GM12878 (cell line): ENCODE data around the gene FANK1. TPM values are rescaled to one million over a fixed set of nuclear protein-coding genes. Genes with fewer than 3 reads are reported as not detected.

ENCODE experiments used
- ATAC-seq: fragments of 200-7000 bp; cut with Tn5 transposase; 3 replicates; pipeline ENCODE4 v1.9.1; 2020; ENCODE audit warnings: mild to moderate bottlenecking, moderate library complexity
- BruUV-seq: library from RNA; stranded (reverse); fragments of 400-500 nt; replicated peaks from 2 replicates; lab custom pipeline; 2021; lab: Mats Ljungman, UMichigan
- CTCF ChIA-PET: fragments of 300-600 bp; sonication (Branson Sonifier 250); formaldehyde crosslinking; extraction: SDS; loops from one replicate; lab custom pipeline; 2021; ENCODE audit warnings: inconsistent platforms; lab: Yijun Ruan, JAX
- POLR2A ChIA-PET: fragments of 350-600 bp; formaldehyde crosslinking; extraction: SDS; loops from one replicate; lab custom pipeline; 2021; ENCODE audit warnings: inconsistent platforms; lab: Charles Lee
- RAD21 ChIA-PET: fragments of 300-600 bp; sonication (Branson Sonifier 250); formaldehyde crosslinking; loops from one replicate; lab custom pipeline; 2023; ENCODE audit warnings: antibody characterized with exemption; ENCODE audit not compliant: unreplicated experiment; lab: Charles Lee
- SMC1A ChIA-PET: fragments of 300-600 bp; sonication (Branson Sonifier 250); formaldehyde crosslinking; loops from one replicate; lab custom pipeline; 2023; ENCODE audit not compliant: unreplicated experiment, uncharacterized antibody; lab: Charles Lee
- DNase-seq: peaks from one replicate; pipeline ENCODE4 v3.0.0-alpha.2; 2011; ENCODE audit warnings: low read depth, low spot score
- FAIRE-seq: peaks from 3 replicates; lab custom pipeline; 2011; peaks lifted over from hg19 to GRCh38; lab: Jason Lieb, UNC
- H2AFZ ChIP-seq: 2 replicates; pipeline ENCODE4 v1.6.0; 2011; ENCODE audit warnings: low read depth, low read length, control low read depth; ENCODE audit not compliant: control insufficient read depth
- H3K27ac ChIP-seq: 2 replicates; pipeline ENCODE4 v1.5.1; 2011; ENCODE audit warnings: control low read depth; ENCODE audit not compliant: control insufficient read depth, insufficient read depth
- H3K27me3 ChIP-seq, 2 experiments: replicated peaks in 1 of 2; 2 replicates each; pipeline versions ENCODE4 v1.6.0 to v1.6.1; 2011; ENCODE audit warnings: low read length in 1 of 2; ENCODE audit not compliant: control insufficient read depth in 2 of 2, insufficient read depth in 2 of 2
- H3K36me3 ChIP-seq, 2 experiments: 2 replicates each; pipeline ENCODE4 v1.5.1; 2011; ENCODE audit warnings: low read length in 1 of 2; ENCODE audit not compliant: control insufficient read depth in 2 of 2, insufficient read depth in 2 of 2
- H3K4me1 ChIP-seq: 2 replicates; pipeline ENCODE4 v1.6.1; 2011; ENCODE audit warnings: mild to moderate bottlenecking, low read length, moderate library complexity, mixed read lengths; ENCODE audit not compliant: control insufficient read depth, insufficient read depth
- H3K4me2 ChIP-seq: 2 replicates; pipeline ENCODE4 v1.6.0; 2011; ENCODE audit warnings: control low read depth; ENCODE audit not compliant: control insufficient read depth, insufficient read depth
- H3K4me3 ChIP-seq: fragments of 200-600 bp; sonication (generic); 2 replicates; pipeline ENCODE4 v1.5.1; 2016
- H3K79me2 ChIP-seq: 2 replicates; pipeline ENCODE4 v1.6.0; 2011; ENCODE audit warnings: low read length; ENCODE audit not compliant: control insufficient read depth, insufficient read depth
- H3K9ac ChIP-seq: 2 replicates; pipeline ENCODE4 v1.8.0; 2011; ENCODE audit warnings: low read length, control low read depth, mixed read lengths; ENCODE audit not compliant: control insufficient read depth, insufficient read depth
- H3K9me3 ChIP-seq: replicated peaks from 3 replicates; pipeline ENCODE4 v1.5.1; 2011; ENCODE audit warnings: mild to moderate bottlenecking, low read length; ENCODE audit not compliant: control insufficient read depth, insufficient read depth
- H4K20me1 ChIP-seq: 2 replicates; pipeline ENCODE4 v1.6.0; 2011; ENCODE audit not compliant: control insufficient read depth, insufficient read depth
- DPF2 ChIP-seq: fragments of 450-650 bp; IDR thresholded peaks from 2 replicates; pipeline ENCODE4 v1.6.1; 2017; ENCODE audit warnings: mild to moderate bottlenecking
- FOXM1 ChIP-seq: IDR thresholded peaks from 2 replicates; pipeline ENCODE4 v1.6.1; 2012; ENCODE audit warnings: low read depth, mild to moderate bottlenecking, inconsistent platforms, low read length, moderate library complexity
- IRF4 ChIP-seq: IDR thresholded peaks from 2 replicates; pipeline ENCODE4 v1.6.1; 2011; ENCODE audit warnings: low read depth, low read length
- NBN ChIP-seq: fragments of 450-650 bp; IDR thresholded peaks from 2 replicates; pipeline ENCODE4 v1.6.1; 2016
- PML ChIP-seq: IDR thresholded peaks from 2 replicates; pipeline ENCODE4 v1.6.1; 2012; ENCODE audit warnings: low read length, inconsistent platforms
- TCF3 ChIP-seq: IDR thresholded peaks from 2 replicates; pipeline ENCODE4 v1.6.1; 2012; ENCODE audit warnings: low read depth, mild to moderate bottlenecking, low read length, borderline replicate concordance; ENCODE audit not compliant: insufficient read depth
- TCF7 ChIP-seq: IDR thresholded peaks from 2 replicates; pipeline ENCODE4 v1.6.1; 2014; ENCODE audit warnings: antibody characterized with exemption, borderline replicate concordance
- ZNF24 ChIP-seq: fragments of 450-650 bp; IDR thresholded peaks from 2 replicates; pipeline ENCODE4 v1.6.1; 2017; ENCODE audit warnings: antibody characterized with exemption, mild to moderate bottlenecking
- WGBS: methylation state at CpG from one replicate; pipeline ENCODE4 v1.1.6; 2016; ENCODE audit warnings: low lambda C conversion rate; ENCODE audit not compliant: insufficient replicate concordance, insufficient coverage; ENCODE audit errors: missing lambda C conversion rate; 5-methylcytosine and 5-hydroxymethylcytosine counted together
- in situ Hi-C: fragments of 300-500 bp; cut with MboI; formaldehyde crosslinking; loops from 9 replicates; pipeline ENCODE4 v1.14.3; 2018; ENCODE audit warnings: mixed read lengths
- intact Hi-C: fragments of 100-400 bp; cut with micrococcal nuclease; formaldehyde crosslinking; loops from one replicate; pipeline ENCODE4 v1.14.2; 2022; ENCODE audit not compliant: unreplicated experiment
- polyA plus RNA-seq, 11 experiments: library from polyadenylated mRNA; depleted of rRNA in 4 of 11; unstranded in 6 of 11; stranded (reverse) in 5 of 11; fragments of >200 nt; fragmentation: Nextera tagmentation in 4 of 11; fragmentation: Illumina TruSeq in 1 of 11; extraction: Ambion mirVana in 4 of 11; extraction: Trizol in 1 of 11; gene quantifications; 1 replicate in 1 of 11; 2 replicates in 10 of 11; pipeline versions ENCODE4 v1.2.1 to v1.2.3, GENCODE V29; 2011 to 2016; ENCODE audit warnings: inconsistent platforms in 2 of 11, missing spikeins in 2 of 11, low read depth in 1 of 11
- total RNA-seq, 4 experiments: library from RNA; depleted of rRNA in 3 of 4; stranded (reverse); fragments of >200 nt in 3 of 4; fragmentation: Illumina TruSeq in 1 of 4; extraction: Trizol in 1 of 4; gene quantifications; 2 replicates each; pipeline versions ENCODE4 v1.2.1 to v1.2.3, GENCODE V29; 2013 to 2021
- TF ChIP-seq, protein P1 (sequence below), 3 experiments: IDR thresholded peaks in 2 of 3; conservative IDR thresholded peaks in 1 of 3; 2 replicates each; pipeline ENCODE4 v1.5.1; 2011; ENCODE audit warnings: low read depth in 3 of 3, low read length in 3 of 3, mild to moderate bottlenecking in 3 of 3, control low read depth in 2 of 3, moderate library complexity in 2 of 3, inconsistent platforms in 1 of 3, mixed read lengths in 1 of 3; ENCODE audit not compliant: control insufficient read depth in 2 of 3, insufficient read depth in 1 of 3; ENCODE audit errors: extremely low read depth in 1 of 3

FANK1 gene
- total and polyA plus RNA-seq, 10 of the 15 experiments (the other 5 are each of a cell fraction or from before 2014, with no cell fraction given) = 0.07 to 0.16 (median 0.13) TPM; not detected in 6

DNA sequence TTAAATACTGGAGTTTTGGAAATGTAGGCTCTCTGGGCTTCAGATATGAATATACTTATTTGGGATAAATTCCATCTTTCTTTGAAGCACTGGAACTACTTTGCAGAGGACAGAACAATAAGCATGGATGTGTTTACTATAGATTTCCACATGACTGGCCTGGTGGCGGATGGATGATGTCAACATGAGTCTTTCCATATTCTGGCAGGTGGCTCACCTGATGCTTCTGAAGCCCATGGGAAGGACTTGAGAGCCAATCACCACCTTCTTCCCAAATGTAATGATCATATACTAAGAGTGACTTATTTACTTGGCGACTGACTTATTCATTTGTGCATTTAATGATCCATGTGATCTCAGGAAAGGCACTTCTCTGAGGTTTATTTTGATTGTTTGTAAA is 110.5 kb downstream of the FANK1 start:
- Histone ChIP-seq H3K4me1 (no peaks in the 10 kb centered on the region), H3K27me3 (no peaks in the 10 kb centered on the region), H3K9me3 (no peaks in the 10 kb centered on the region), H3K36me3 (no peaks in the 10 kb centered on the region), H3K79me2 (no peaks in the 10 kb centered on the region), H4K20me1 (no peaks in the 10 kb centered on the region), H3K27ac (no peak overlapping the region), H3K9ac (no peak overlapping the region), H3K4me2 (no peak overlapping the region), H2AFZ (no peak overlapping the region), H3K4me3 (no peak overlapping the region)
- WGBS = 0% methylated on average over 2 of the region's 2 CpGs
- no peak for TF ChIP-seq FOXM1
- TF ChIP-seq DPF2 = no peak
- TF ChIP-seq PML = no peak
- no peak for TF ChIP-seq IRF4
- TF ChIP-seq, protein P1, sequence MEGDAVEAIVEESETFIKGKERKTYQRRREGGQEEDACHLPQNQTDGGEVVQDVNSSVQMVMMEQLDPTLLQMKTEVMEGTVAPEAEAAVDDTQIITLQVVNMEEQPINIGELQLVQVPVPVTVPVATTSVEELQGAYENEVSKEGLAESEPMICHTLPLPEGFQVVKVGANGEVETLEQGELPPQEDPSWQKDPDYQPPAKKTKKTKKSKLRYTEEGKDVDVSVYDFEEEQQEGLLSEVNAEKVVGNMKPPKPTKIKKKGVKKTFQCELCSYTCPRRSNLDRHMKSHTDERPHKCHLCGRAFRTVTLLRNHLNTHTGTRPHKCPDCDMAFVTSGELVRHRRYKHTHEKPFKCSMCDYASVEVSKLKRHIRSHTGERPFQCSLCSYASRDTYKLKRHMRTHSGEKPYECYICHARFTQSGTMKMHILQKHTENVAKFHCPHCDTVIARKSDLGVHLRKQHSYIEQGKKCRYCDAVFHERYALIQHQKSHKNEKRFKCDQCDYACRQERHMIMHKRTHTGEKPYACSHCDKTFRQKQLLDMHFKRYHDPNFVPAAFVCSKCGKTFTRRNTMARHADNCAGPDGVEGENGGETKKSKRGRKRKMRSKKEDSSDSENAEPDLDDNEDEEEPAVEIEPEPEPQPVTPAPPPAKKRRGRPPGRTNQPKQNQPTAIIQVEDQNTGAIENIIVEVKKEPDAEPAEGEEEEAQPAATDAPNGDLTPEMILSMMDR (IDR thresholded peaks at IDR 0.05 in 2 of 3, conservative IDR thresholded peaks at IDR 0.05 in 1 of 3; ENCODE audit: control insufficient read depth in 2 of 3, extremely low read depth in 1 of 3, insufficient read depth in 1 of 3, low read depth in 3 of 3, low read length in 3 of 3) = no peak
- no peak for TF ChIP-seq ZNF24
- TF ChIP-seq NBN = no peak
- no peak for TF ChIP-seq TCF3
- no peak for TF ChIP-seq TCF7
- FAIRE-seq (no peak), ATAC-seq (no peak), DNase-seq (no peak)
- in situ Hi-C loops = no loop called here
- BruUV-seq = no TSS peak
- ChIA-PET POLR2A (no interaction called here), SMC1A (interaction anchor here (1.1 kb wide), 1 partner anchor 35 kb away, joined by 3 read pairs; no protein-coding TSS in a partner anchor), CTCF (interaction anchor here (0.6 to 0.9 kb wide), 2 partner anchors 142 to 497 kb away, joined by 3 read pairs; no protein-coding TSS in a partner anchor), RAD21 (no interaction called here)
- intact Hi-C loops = no loop called here
